Panc1 (cell line): ENCODE measurements around the gene PAX7. TPM values are rescaled to one million over a fixed set of nuclear protein-coding genes. Genes with fewer than 3 reads are reported as not detected.

Source experiments
- ATAC-seq: fragments of 200-7000 bp; cut with Tn5 transposase; 2 replicates; pipeline ENCODE4 v1.9.1; 2020; ENCODE audit warnings: mild to moderate bottlenecking, moderate library complexity
- BruUV-seq: library from RNA; stranded (reverse); fragments of 400-500 nt; replicated peaks from 2 replicates; lab custom pipeline; 2021; lab: Mats Ljungman, UMichigan
- CTCF ChIA-PET: fragments of 300-600 bp; sonication (Branson Sonifier 250); formaldehyde crosslinking; loops from one replicate; lab custom pipeline; 2022; ENCODE audit warnings: antibody characterized with exemption; lab: Charles Lee
- POLR2A ChIA-PET: fragments of 300-600 bp; sonication (Branson Sonifier 250); formaldehyde crosslinking; loops from one replicate; lab custom pipeline; 2022; ENCODE audit warnings: antibody characterized with exemption; lab: Charles Lee
- DNase-seq: peaks from one replicate; pipeline ENCODE4 v3.0.0-alpha.2; 2010; ENCODE audit warnings: low read depth, low spot score
- H3K27ac ChIP-seq: 2 replicates; pipeline ENCODE4 v1.5.1; 2011; ENCODE audit warnings: mild to moderate bottlenecking, low read length, inconsistent platforms
- H3K27me3 ChIP-seq: fragments of 200-500 bp; sonication (Bioruptor generic); 2 replicates; pipeline ENCODE4 v1.6.0; 2014; ENCODE audit warnings: low read length, inconsistent platforms; ENCODE audit not compliant: control insufficient read depth, insufficient read depth
- H3K36me3 ChIP-seq: fragments of 200-500 bp; sonication (Bioruptor generic); 2 replicates; pipeline ENCODE4 v1.5.1; 2014; ENCODE audit warnings: inconsistent platforms, mild to moderate bottlenecking, low read length, moderate library complexity; ENCODE audit not compliant: control insufficient read depth, insufficient read depth
- H3K4me1 ChIP-seq: 2 replicates; pipeline ENCODE4 v1.5.1; 2011; ENCODE audit warnings: inconsistent platforms, mild to moderate bottlenecking, low read length, moderate library complexity; ENCODE audit not compliant: control insufficient read depth, insufficient read depth
- H3K4me3 ChIP-seq, 2 experiments: 2 replicates each; pipeline ENCODE4 v1.5.1; 2011 to 2012; ENCODE audit warnings: low read depth in 2 of 2, low read length in 2 of 2, mild to moderate bottlenecking in 2 of 2, inconsistent platforms in 1 of 2, moderate library complexity in 1 of 2
- H3K9me3 ChIP-seq: fragments of 200-500 bp; sonication (Bioruptor generic); 2 replicates; pipeline ENCODE4 v1.5.1; 2014; ENCODE audit warnings: low read depth, mild to moderate bottlenecking, inconsistent platforms, low read length, moderate library complexity; ENCODE audit not compliant: control insufficient read depth, insufficient read depth
- CTCF ChIP-seq: fragments of 450-650 bp; IDR thresholded peaks from 2 replicates; pipeline ENCODE4 v1.5.1; 2017; ENCODE audit warnings: mild to moderate bottlenecking
- POLR2AphosphoS5 ChIP-seq: IDR thresholded peaks from 2 replicates; pipeline ENCODE4 v1.6.1; 2012; ENCODE audit warnings: mild to moderate bottlenecking, low read depth, low read length, moderate library complexity
- SIN3A ChIP-seq: IDR thresholded peaks from 2 replicates; pipeline ENCODE4 v1.6.1; 2012; ENCODE audit warnings: low read depth, mild to moderate bottlenecking, low read length, moderate library complexity, borderline replicate concordance; ENCODE audit not compliant: insufficient read depth
- TCF7L2 ChIP-seq: IDR thresholded peaks from 2 replicates; pipeline ENCODE4 v1.6.1; 2011; ENCODE audit warnings: mild to moderate bottlenecking, low read depth, low read length, inconsistent platforms
- in situ Hi-C: cut with HindIII; loops from 2 replicates; pipeline ENCODE4 v1.10.0; 2016; ENCODE audit warnings: low sequenced_read_pairs, low pct_unique_long_range_greater_than_20kb
- intact Hi-C: fragments of 100-400 bp; cut with micrococcal nuclease; formaldehyde crosslinking; loops from one replicate; pipeline ENCODE4 v1.10.0; 2022; ENCODE audit not compliant: unreplicated experiment
- total RNA-seq: library from RNA; stranded (reverse); gene quantifications from one replicate; pipeline ENCODE4 v1.2.1, GENCODE V29; 2021; ENCODE audit not compliant: unreplicated experiment
- TF ChIP-seq, protein P1 (sequence below), 2 experiments: IDR thresholded peaks; 2 replicates each; pipeline ENCODE4 v1.6.1; 2011 to 2012; ENCODE audit warnings: low read depth in 2 of 2, control low read depth in 1 of 2, low read length in 1 of 2, mild to moderate bottlenecking in 1 of 2, moderate library complexity in 1 of 2; ENCODE audit not compliant: insufficient read depth in 1 of 2

PAX7 gene
- total RNA-seq, 1 experiment from 2014 or later: not detected

- H3K4me3 ChIP-seq: peak overlapping the region; percentile 12 to 45; a peak in 3 of 4 replicates
- intact Hi-C loops (no loop called here), in situ Hi-C loops (no loop called here)
- CTCF ChIA-PET: no interaction called here
- TF ChIP-seq SIN3A (no peak), TCF7L2 (peak; percentile 95), POLR2AphosphoS5 (no peak)
- H3K4me1 ChIP-seq: peaks cover 11% of the 10 kb centered on the region
- no peaks in the 10 kb centered on the region; the same call in 1 of the 2 replicates for H3K36me3 ChIP-seq
- H3K27me3 ChIP-seq: peaks cover 71% of the 10 kb centered on the region
- no TSS peak for BruUV-seq
- H3K9me3 ChIP-seq: no peaks in the 10 kb centered on the region
- ATAC-seq: peak; percentile 62
- POLR2A ChIA-PET: no interaction called here
- H3K27ac ChIP-seq: no peak overlapping the region
- DNase-seq: no peak
These were observed 12.7 kb downstream of the PAX7 start for GRCh38 chr1:18643154-18644012.

DNA sequence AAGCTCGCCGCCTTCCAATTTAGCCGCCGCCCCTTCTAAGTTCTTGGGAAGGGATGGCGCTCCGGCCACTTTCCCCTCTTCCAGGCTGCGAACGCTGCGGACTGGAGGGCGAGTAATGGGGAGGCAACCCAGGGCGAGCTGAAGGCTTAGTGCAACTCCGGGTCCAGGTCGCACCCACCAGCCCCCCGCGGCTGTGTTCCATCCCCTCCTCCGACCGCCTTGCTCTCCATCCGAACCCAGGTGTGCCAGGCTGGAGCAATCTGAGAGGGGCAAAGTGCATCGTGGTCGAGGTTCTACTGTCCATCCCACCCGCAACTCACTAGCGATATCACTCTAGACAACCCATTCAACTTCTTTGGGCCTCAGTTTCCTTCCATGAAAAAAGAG lies 13.4 kb downstream of the PAX7 start:
- no peak for DNase-seq
- no peaks in the 10 kb centered on the region for H3K9me3 ChIP-seq
- in situ Hi-C loops (no loop called here), intact Hi-C loops (no loop called here)
- TF ChIP-seq TCF7L2 (no peak), POLR2AphosphoS5 (no peak), SIN3A (no peak), CTCF (no peak)
- TF ChIP-seq, protein P1, sequence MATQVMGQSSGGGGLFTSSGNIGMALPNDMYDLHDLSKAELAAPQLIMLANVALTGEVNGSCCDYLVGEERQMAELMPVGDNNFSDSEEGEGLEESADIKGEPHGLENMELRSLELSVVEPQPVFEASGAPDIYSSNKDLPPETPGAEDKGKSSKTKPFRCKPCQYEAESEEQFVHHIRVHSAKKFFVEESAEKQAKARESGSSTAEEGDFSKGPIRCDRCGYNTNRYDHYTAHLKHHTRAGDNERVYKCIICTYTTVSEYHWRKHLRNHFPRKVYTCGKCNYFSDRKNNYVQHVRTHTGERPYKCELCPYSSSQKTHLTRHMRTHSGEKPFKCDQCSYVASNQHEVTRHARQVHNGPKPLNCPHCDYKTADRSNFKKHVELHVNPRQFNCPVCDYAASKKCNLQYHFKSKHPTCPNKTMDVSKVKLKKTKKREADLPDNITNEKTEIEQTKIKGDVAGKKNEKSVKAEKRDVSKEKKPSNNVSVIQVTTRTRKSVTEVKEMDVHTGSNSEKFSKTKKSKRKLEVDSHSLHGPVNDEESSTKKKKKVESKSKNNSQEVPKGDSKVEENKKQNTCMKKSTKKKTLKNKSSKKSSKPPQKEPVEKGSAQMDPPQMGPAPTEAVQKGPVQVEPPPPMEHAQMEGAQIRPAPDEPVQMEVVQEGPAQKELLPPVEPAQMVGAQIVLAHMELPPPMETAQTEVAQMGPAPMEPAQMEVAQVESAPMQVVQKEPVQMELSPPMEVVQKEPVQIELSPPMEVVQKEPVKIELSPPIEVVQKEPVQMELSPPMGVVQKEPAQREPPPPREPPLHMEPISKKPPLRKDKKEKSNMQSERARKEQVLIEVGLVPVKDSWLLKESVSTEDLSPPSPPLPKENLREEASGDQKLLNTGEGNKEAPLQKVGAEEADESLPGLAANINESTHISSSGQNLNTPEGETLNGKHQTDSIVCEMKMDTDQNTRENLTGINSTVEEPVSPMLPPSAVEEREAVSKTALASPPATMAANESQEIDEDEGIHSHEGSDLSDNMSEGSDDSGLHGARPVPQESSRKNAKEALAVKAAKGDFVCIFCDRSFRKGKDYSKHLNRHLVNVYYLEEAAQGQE (IDR thresholded peaks at IDR 0.05; ENCODE audit: insufficient read depth in 1 of 2, low read depth in 2 of 2, low read length in 1 of 2): no peak
- no TSS peak for BruUV-seq
- ATAC-seq: no peak
- CTCF ChIA-PET: no interaction called here
- H3K36me3 ChIP-seq: no peaks in the 10 kb centered on the region; the same call in 1 of the 2 replicates
- H3K27me3 ChIP-seq: peaks cover 65% of the 10 kb centered on the region
- no peak overlapping the region for H3K27ac ChIP-seq
- H3K4me3 ChIP-seq: peak overlapping the region in 1 of 2 experiments; percentile 45; a peak in 2 of 4 replicates
- POLR2A ChIA-PET: interaction anchor here (0.6 kb wide), 1 partner anchor 14 kb away, joined by 3 read pairs; no protein-coding TSS in a partner anchor
- peaks cover 11% of the 10 kb centered on the region for H3K4me1 ChIP-seq
